HG02610 (cell line): ENCODE data around the gene EEPD1.

Source experiments
- ATAC-seq: cut with Tn5 transposase; IDR thresholded peaks from one replicate; pipeline ENCODE4 v1.9.1; 2021; ENCODE audit warnings: mild to moderate bottlenecking, moderate library complexity; ENCODE audit not compliant: unreplicated experiment

The EEPD1 gene

GRCh38 chr7:36154255-36155212 is 1.5 kb downstream of the EEPD1 start:
- no peak for ATAC-seq

- ATAC-seq, result no peak
These were observed 2.8 kb downstream of the EEPD1 start for GRCh38 chr7:36155811-36156361.

GRCh38 chr7:36157527-36158320 is 4.7 kb downstream of the EEPD1 start:
- no peak for ATAC-seq

- no peak for ATAC-seq
These were observed 5.2 kb downstream of the EEPD1 start for GRCh38 chr7:36158321-36158605.

GRCh38 chr7:36159618-36160017 is 6.6 kb downstream of the EEPD1 start:
- no peak for ATAC-seq

- no peak for ATAC-seq
These were observed 7.3 kb downstream of the EEPD1 start for GRCh38 chr7:36160313-36160712.

- ATAC-seq, result no peak
These were observed 8.9 kb downstream of the EEPD1 start for GRCh38 chr7:36161996-36162395.

GRCh38 chr7:36165059-36165458 is 12.0 kb downstream of the EEPD1 start:
- no peak for ATAC-seq

GRCh38 chr7:36165802-36166201 is 12.7 kb downstream of the EEPD1 start:
- no peak for ATAC-seq

GRCh38 chr7:36167403-36168050 is 14.5 kb downstream of the EEPD1 start:
- no peak for ATAC-seq

- ATAC-seq, result no peak
These were observed 18.4 kb downstream of the EEPD1 start for GRCh38 chr7:36171503-36171902.

- ATAC-seq, result no peak
These were observed 22.8 kb downstream of the EEPD1 start for GRCh38 chr7:36175886-36176285.

GRCh38 chr7:36176697-36177096 is 23.6 kb downstream of the EEPD1 start:
- no peak for ATAC-seq

GRCh38 chr7:36180121-36180520 is 27.1 kb downstream of the EEPD1 start:
- no peak for ATAC-seq

GRCh38 chr7:36181668-36182067 is 28.6 kb downstream of the EEPD1 start:
- no peak for ATAC-seq

GRCh38 chr7:36182854-36183604 is 30.0 kb downstream of the EEPD1 start:
- ATAC-seq, result no peak

GRCh38 chr7:36185092-36185491 is 32.0 kb downstream of the EEPD1 start:
- no peak for ATAC-seq

- ATAC-seq, result no peak
These were observed 32.7 kb downstream of the EEPD1 start for GRCh38 chr7:36185756-36186155.

GRCh38 chr7:36186359-36187121 is 33.5 kb downstream of the EEPD1 start:
- no peak for ATAC-seq

- no peak for ATAC-seq
These were observed 35.2 kb downstream of the EEPD1 start for GRCh38 chr7:36188266-36188665.
